HG02943 (cell line): Measurements from ENCODE around the gene ATG7.
"Not testable (repeated sequence)": the region's sequence is repeated elsewhere in the genome, so short reads cannot be mapped to it uniquely, and the experiment has no call there.

Source experiments
- ATAC-seq: cut with Tn5 transposase; IDR thresholded peaks from one replicate; pipeline ENCODE4 v1.9.1; 2021; ENCODE audit warnings: mild to moderate bottlenecking, low read depth, moderate library complexity; ENCODE audit not compliant: unreplicated experiment

ATG7 gene

DNA sequence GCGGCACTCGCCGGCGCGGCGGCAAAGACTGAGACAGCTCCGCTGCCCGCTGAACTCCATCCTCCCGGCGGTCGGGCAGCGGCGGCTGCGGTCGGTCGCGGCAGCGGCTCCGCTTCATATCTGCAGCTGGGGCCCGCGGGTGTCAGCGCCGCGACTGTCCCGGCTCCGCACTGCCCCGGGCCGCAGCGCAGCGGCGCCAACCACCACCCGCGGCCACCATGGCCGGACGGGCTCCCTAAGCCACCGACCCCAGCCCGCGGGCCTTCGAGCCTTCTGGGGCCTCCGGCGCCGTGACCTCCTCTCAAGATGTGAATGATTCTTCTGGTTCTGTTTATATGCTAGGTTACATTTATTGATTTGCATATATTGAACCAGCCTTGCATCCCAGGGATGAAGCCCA, 216.2 kb downstream of the ATG7 start:
- not testable (repeated sequence) for ATAC-seq

- ATAC-seq: no peak
Measured at GRCh38 chr3:11494131-11494916, 222.1 kb downstream of the ATG7 start.

- no peak for ATAC-seq
Measured at GRCh38 chr3:11495948-11496557, 223.9 kb downstream of the ATG7 start.

DNA sequence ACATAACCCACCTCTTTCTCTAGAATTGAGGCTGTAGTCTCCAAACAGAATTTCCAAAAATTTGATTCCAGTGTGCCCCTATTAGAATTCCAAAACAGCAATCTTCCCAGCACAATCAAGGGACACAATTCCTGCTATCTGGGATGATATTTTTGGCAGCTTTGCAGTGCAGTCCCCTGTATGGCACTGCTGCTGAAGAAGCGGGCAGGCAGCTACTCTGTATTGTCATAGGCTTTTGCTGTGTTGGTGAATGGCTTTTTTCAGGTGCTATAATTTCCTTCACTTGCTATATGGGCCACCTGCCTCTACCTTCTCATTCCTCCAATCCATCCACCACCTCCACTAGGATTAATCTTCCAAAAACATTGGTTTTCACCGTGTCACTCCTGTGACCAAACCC, 226.0 kb downstream of the ATG7 start:
- no peak for ATAC-seq

DNA sequence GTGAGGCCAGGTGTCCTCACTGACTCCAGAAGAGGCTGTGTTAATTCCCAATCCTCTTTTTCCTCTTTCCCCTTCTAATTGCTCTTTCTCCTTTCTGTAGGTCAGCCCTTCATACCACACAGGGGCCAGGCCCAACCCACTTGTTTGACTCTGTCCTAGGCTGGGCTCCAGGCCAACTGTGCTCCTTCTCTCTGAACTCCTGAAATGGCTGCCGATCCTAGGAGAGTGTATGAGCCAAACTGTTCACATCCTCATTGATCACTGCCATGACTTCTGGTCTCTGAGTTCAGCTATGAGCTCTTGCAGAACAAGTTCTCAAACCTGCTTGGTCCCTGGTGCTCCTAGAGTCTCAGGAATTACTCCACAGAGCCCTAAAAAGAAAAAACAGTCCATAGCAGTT, 226.4 kb downstream of the ATG7 start:
- no peak for ATAC-seq

GRCh38 chr3:11499144-11499543, 226.9 kb downstream of the ATG7 start:
- no peak for ATAC-seq

- not testable (repeated sequence) for ATAC-seq
Measured at GRCh38 chr3:11502413-11502812, 230.2 kb downstream of the ATG7 start.

- no peak for ATAC-seq
Measured at GRCh38 chr3:11507719-11508118, 235.5 kb downstream of the ATG7 start.

DNA sequence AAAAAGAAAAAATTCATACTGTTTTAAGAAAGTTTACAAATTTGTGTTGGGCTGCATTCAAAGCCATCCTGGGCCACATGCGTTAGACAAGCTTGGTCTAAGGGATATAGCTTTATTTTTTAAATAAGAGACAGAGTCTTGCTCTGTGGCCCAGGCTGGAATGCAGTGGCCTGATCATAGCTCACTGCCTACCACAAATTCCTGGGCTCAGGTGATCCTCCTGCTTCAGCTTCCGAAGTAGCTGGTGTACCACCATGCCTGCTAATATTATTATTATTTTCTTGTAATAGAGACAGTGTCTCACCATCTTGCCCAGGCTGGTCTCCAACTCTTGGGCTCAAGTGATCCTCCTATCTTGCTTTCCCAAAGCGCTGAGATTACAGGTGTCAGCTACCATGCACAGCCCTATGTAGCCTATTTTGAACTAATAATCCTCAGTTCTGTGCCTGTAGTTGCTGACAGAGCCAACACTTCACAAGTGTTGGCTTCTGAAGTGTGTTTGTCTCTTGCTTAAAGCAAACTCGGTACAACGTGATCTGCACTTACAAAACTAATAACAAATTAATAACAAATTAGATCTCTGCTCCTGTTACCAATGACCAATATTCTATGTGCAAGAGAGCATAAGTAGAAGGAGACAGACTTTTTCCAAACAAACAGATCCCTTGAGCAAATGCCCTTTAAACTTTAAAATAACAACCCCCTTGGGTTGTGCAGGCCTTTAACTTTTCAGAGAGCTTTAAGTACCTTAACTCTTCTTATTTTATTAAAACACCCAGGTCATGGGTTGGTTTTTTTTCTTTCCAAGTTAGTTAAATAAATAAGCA, 236.4 kb downstream of the ATG7 start:
- no peak for ATAC-seq

GRCh38 chr3:11509173-11510000, 237.2 kb downstream of the ATG7 start:
- ATAC-seq: no peak

- no peak for ATAC-seq
Measured at GRCh38 chr3:11510001-11510340, 237.8 kb downstream of the ATG7 start.

DNA sequence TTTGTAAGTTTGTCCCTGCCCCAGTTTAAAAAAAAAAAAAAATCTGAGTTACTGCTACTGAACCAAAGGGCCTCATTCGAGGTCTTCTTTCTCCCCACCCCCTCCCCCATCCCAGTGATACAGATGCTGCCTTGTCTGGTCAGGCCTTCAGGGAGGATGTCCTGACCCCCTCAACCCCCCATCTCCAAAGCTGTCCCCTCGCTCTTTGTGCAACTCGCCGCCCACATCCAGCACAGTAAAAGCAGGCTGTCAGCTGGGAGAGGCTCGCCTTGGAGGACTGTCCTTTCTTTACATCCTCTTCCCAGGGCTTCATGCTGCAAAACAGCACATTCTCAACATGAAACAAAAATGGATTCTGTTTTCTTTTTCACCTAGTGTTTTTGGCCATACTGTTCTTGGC, 238.2 kb downstream of the ATG7 start:
- ATAC-seq: no peak

DNA sequence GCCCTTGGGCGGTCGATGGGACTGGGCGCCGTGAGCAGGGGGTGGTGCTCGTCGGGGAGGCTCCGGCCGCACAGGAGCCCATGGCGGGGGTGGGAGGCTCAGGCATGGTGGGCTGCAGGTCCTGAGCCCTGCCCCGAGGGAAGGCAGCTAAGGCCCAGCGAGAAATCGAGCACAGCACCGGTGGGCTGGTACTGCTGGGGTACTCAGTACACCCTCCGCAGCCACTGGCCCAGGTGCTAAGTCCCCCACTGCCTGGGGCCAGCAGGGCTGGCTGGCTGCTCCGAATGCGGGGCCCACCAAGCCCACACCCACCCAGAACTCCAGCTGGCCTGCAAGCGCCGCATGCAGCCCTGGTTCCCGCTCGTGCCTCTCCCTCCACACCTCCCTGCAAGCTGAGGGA, 239.4 kb downstream of the ATG7 start:
- not testable (repeated sequence) for ATAC-seq

- not testable (repeated sequence) for ATAC-seq
Measured at GRCh38 chr3:11513125-11513816, 241.1 kb downstream of the ATG7 start.

GRCh38 chr3:11513817-11514135, 241.6 kb downstream of the ATG7 start:
- ATAC-seq: no peak

GRCh38 chr3:11514191-11514821, 242.1 kb downstream of the ATG7 start:
- ATAC-seq: no peak

DNA sequence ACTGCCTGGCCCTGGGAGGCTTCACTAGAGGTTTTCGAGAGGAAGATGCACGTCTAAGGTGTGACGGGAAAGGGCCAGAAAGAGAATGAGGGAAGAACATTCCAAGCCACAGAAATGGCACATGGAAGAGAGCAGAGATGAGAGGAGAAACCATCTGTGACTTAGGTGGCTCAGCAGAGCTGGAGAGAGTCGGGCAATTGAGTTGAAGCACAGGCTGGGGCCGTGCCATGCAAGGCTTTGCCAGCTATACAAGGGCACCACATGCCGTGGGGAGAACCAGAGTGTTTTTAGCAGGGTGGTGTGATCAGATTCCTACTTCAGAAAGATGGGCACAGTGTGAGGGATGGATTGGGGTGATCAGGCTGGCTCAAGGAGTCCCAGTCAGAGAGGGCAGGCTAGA, 245.4 kb downstream of the ATG7 start:
- no peak for ATAC-seq

- no peak for ATAC-seq
Measured at GRCh38 chr3:11521167-11521566, 249.0 kb downstream of the ATG7 start.

DNA sequence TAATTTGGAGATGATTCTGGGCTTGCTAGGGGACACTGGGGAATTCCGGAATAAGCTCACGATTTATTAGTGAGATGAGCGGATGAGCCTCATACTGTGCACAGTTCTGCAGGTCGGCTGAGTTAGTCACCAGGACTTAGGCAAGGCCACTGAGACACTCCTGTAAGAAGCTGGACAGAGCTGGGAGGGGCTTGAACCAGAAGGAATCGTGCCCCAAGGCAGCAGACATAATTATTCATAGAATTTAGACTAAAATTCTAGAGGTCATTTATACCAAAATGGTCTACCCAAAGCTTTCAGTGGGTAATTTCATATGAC, 250.2 kb downstream of the ATG7 start:
- no peak for ATAC-seq
